Stimulated activated naive CD8-positive, alpha-beta T cell treated with anti-CD3 and anti-CD28 coated beads, Interleukin-15, amount 100 ng/mL, for 72 hours (primary cell): ENCODE data around the gene LCE3B.
"Not testable (repeated sequence)": the region's sequence is repeated elsewhere in the genome, so short reads cannot be mapped to it uniquely, and the experiment has no call there.

ENCODE experiments used
- ATAC-seq: fragments of 150-1000 bp; cut with Tn5 transposase; 2 replicates; pipeline ENCODE4 v1.10.0; 2021; ENCODE audit warnings: mild to moderate bottlenecking, moderate library complexity
- DNase-seq, 2 donors: peaks; one replicate each; pipeline ENCODE4 v3.0.0; 2021 to 2022
- H3K27ac Mint-ChIP-seq, 2 donors: one replicate each; pipeline ENCODE4 v1.8.0; 2022; ENCODE audit warnings: mild to moderate bottlenecking in 2 of 2, mixed read lengths in 2 of 2, moderate library complexity in 2 of 2
- H3K27me3 Mint-ChIP-seq: one replicate; pipeline ENCODE4 v1.8.0; 2022; ENCODE audit warnings: mixed read lengths
- H3K4me1 Mint-ChIP-seq: one replicate; pipeline ENCODE4 v1.8.0; 2022; ENCODE audit warnings: mild to moderate bottlenecking, mixed read lengths
- H3K4me3 Mint-ChIP-seq, 2 donors: one replicate each; pipeline ENCODE4 v1.8.0; 2022; ENCODE audit warnings: mild to moderate bottlenecking in 2 of 2, mixed read lengths in 2 of 2, moderate library complexity in 1 of 2
- H3K9me3 Mint-ChIP-seq, 2 donors: one replicate each; pipeline ENCODE4 v1.8.0; 2022; ENCODE audit warnings: mixed read lengths in 2 of 2

The LCE3B gene

GRCh38 chr1:152613511-152613910 lies at the start of gene LCE3B:
TSS of gene LCE3B (plus strand) at chr1:152613811. CDS start at chr1:152613811, 0 bp downstream.
- no peak within 1 kb of the TSS for H3K4me3 Mint-ChIP-seq
- no peak for ATAC-seq
- no peaks in the 10 kb centered on the region for H3K4me1 Mint-ChIP-seq
- H3K27me3 Mint-ChIP-seq, result no peaks in the 10 kb centered on the region
- DNase-seq, result no peak
- H3K27ac Mint-ChIP-seq, result no peak within 1 kb of the TSS
- peaks cover 0 to 13% of the 10 kb centered on the region in 2 donors for H3K9me3 Mint-ChIP-seq

GRCh38 chr1:152565115-152565514 lies 48.5 kb upstream of the LCE3B start:
- Mint-ChIP-seq H3K9me3 (peaks cover 7 to 11% of the 10 kb centered on the region in 2 donors), H3K4me3 (no peak overlapping the region), H3K27ac (peak overlapping the region in 1 of 2 donors; percentile 63), H3K27me3 (no peaks in the 10 kb centered on the region), H3K4me1 (no peaks in the 10 kb centered on the region)
- ATAC-seq (no peak), DNase-seq (no peak)

- Mint-ChIP-seq H3K9me3 (peaks cover 7 to 11% of the 10 kb centered on the region in 2 donors), H3K27me3 (no peaks in the 10 kb centered on the region), H3K4me1 (no peaks in the 10 kb centered on the region), H3K4me3 (no peak overlapping the region), H3K27ac (no peak overlapping the region)
- no peak for DNase-seq
- no peak for ATAC-seq
Measured at GRCh38 chr1:152565535-152566215, 47.9 kb upstream of the LCE3B start.

GRCh38 chr1:152566681-152567080 lies 46.9 kb upstream of the LCE3B start, which contains the start of gene LCE3E:
TSS of gene LCE3E (minus strand) at chr1:152566780. CDS start at chr1:152566208, 572 bp downstream.
- DNase-seq (no peak), ATAC-seq (no peak)
- Mint-ChIP-seq H3K27me3 (peaks cover 7% of the 10 kb centered on the region), H3K9me3 (peaks cover 7 to 11% of the 10 kb centered on the region in 2 donors), H3K27ac (peak within 1 kb of the TSS in 1 of 2 donors; percentile 38), H3K4me3 (no peak within 1 kb of the TSS), H3K4me1 (no peaks in the 10 kb centered on the region)

- H3K4me1 Mint-ChIP-seq, result no peaks in the 10 kb centered on the region
- DNase-seq, result no peak
- no peak overlapping the region for H3K27ac Mint-ChIP-seq
- no peak overlapping the region for H3K4me3 Mint-ChIP-seq
- H3K9me3 Mint-ChIP-seq, result no peaks in the 10 kb centered on the region
- ATAC-seq, result peak; percentile 50
- peaks cover 32% of the 10 kb centered on the region for H3K27me3 Mint-ChIP-seq
Measured at GRCh38 chr1:152577168-152577567, 36.4 kb upstream of the LCE3B start.

GRCh38 chr1:152579526-152579925 lies 34.1 kb upstream of the LCE3B start:
- H3K4me1 Mint-ChIP-seq, ATAC-seq, H3K27ac Mint-ChIP-seq, H3K9me3 Mint-ChIP-seq, H3K4me3 Mint-ChIP-seq, DNase-seq: not testable (repeated sequence)
- peaks cover 24% of the 10 kb centered on the region for H3K27me3 Mint-ChIP-seq

- ATAC-seq, result no peak
- Mint-ChIP-seq H3K27me3 (peaks cover 17% of the 10 kb centered on the region), H3K27ac (peak within 1 kb of the TSS in 1 of 2 donors; percentile 48)
Measured at GRCh38 chr1:152580433-152580832, 33.2 kb upstream of the LCE3B start, which contains the start of gene LCE3D. TSS of gene LCE3D (minus strand) at chr1:152580516. CDS start at chr1:152579936, 580 bp downstream.

GRCh38 chr1:152582647-152583046 lies 31.0 kb upstream of the LCE3B start:
- no peaks in the 10 kb centered on the region for H3K4me1 Mint-ChIP-seq
- DNase-seq (no peak), ATAC-seq (no peak)
- H3K9me3 Mint-ChIP-seq, result no peaks in the 10 kb centered on the region
- no peak overlapping the region for H3K27ac Mint-ChIP-seq
- peaks cover 17% of the 10 kb centered on the region for H3K27me3 Mint-ChIP-seq
- no peak overlapping the region for H3K4me3 Mint-ChIP-seq

More at GRCh38 chr1:152580433-152580832, 33.2 kb upstream of the LCE3B start, which contains the start of gene LCE3D:
- DNase-seq, result no peak
- Mint-ChIP-seq H3K9me3 (no peaks in the 10 kb centered on the region), H3K4me3 (no peak within 1 kb of the TSS), H3K4me1 (no peaks in the 10 kb centered on the region)

GRCh38 chr1:152585586-152585985 lies 28.0 kb upstream of the LCE3B start:
- H3K4me3 Mint-ChIP-seq, result no peak overlapping the region

GRCh38 chr1:152596986-152597385 lies 16.6 kb upstream of the LCE3B start:
- Mint-ChIP-seq H3K4me1 (no peaks in the 10 kb centered on the region), H3K9me3 (no peaks in the 10 kb centered on the region), H3K4me3 (no peak overlapping the region), H3K27ac (no peak overlapping the region), H3K27me3 (no peaks in the 10 kb centered on the region)
- ATAC-seq, result no peak
- DNase-seq, result no peak

More at GRCh38 chr1:152585586-152585985, 28.0 kb upstream of the LCE3B start:
- DNase-seq (no peak), ATAC-seq (no peak)
- Mint-ChIP-seq H3K27me3 (peaks cover under 1% of the 10 kb centered on the region), H3K27ac (no peak overlapping the region), H3K9me3 (no peaks in the 10 kb centered on the region), H3K4me1 (no peaks in the 10 kb centered on the region)

GRCh38 chr1:152599934-152600333 lies 13.7 kb upstream of the LCE3B start, which contains the start of gene LCE3C:
TSS of gene LCE3C (plus strand) at chr1:152600234. CDS start at chr1:152600732, 498 bp downstream.
- Mint-ChIP-seq H3K4me3 (no peak within 1 kb of the TSS), H3K9me3 (no peaks in the 10 kb centered on the region), H3K27ac (no peak within 1 kb of the TSS), H3K4me1 (no peaks in the 10 kb centered on the region), H3K27me3 (no peaks in the 10 kb centered on the region)
- no peak for ATAC-seq
- no peak for DNase-seq

- H3K4me3 Mint-ChIP-seq, result no peak overlapping the region
- DNase-seq, result no peak
- H3K27ac Mint-ChIP-seq, result no peak overlapping the region
- no peaks in the 10 kb centered on the region for H3K4me1 Mint-ChIP-seq
- no peak for ATAC-seq
- H3K27me3 Mint-ChIP-seq, result peaks cover 29% of the 10 kb centered on the region
- peaks cover 0 to 23% of the 10 kb centered on the region in 2 donors for H3K9me3 Mint-ChIP-seq
Measured at GRCh38 chr1:152621993-152622392, 8.4 kb downstream of the LCE3B start.

GRCh38 chr1:152622803-152623202 lies 9.2 kb downstream of the LCE3B start, which contains the start of gene LCE3A:
TSS of gene LCE3A (minus strand) at chr1:152623103. CDS start at chr1:152623103, 0 bp downstream.
- DNase-seq (peak in 1 of 2 donors; percentile 9), ATAC-seq (peak; percentile 43)
- Mint-ChIP-seq H3K9me3 (peaks cover 0 to 17% of the 10 kb centered on the region in 2 donors), H3K4me1 (no peaks in the 10 kb centered on the region), H3K27ac (peak within 1 kb of the TSS in 1 of 2 donors; percentile 13), H3K4me3 (no peak within 1 kb of the TSS), H3K27me3 (peaks cover 30% of the 10 kb centered on the region)

GRCh38 chr1:152623203-152623844 lies 9.7 kb downstream of the LCE3B start:
- Mint-ChIP-seq H3K4me3 (no peak overlapping the region), H3K27ac (no peak overlapping the region)
- ATAC-seq, result peak; percentile 50

GRCh38 chr1:152626744-152627143 lies 13.1 kb downstream of the LCE3B start:
- Mint-ChIP-seq H3K4me3 (no peak overlapping the region), H3K4me1 (no peaks in the 10 kb centered on the region), H3K27ac (no peak overlapping the region), H3K9me3 (no peaks in the 10 kb centered on the region), H3K27me3 (peaks cover 54% of the 10 kb centered on the region)
- no peak for ATAC-seq
- no peak for DNase-seq

More at GRCh38 chr1:152623203-152623844, 9.7 kb downstream of the LCE3B start:
- Mint-ChIP-seq H3K9me3 (peaks cover 0 to 12% of the 10 kb centered on the region in 2 donors), H3K27me3 (peaks cover 34% of the 10 kb centered on the region), H3K4me1 (no peaks in the 10 kb centered on the region)
- peak; percentile 14 to 21 for DNase-seq

- Mint-ChIP-seq H3K27me3 (peaks cover 46% of the 10 kb centered on the region), H3K4me1 (no peaks in the 10 kb centered on the region), H3K27ac (no peak overlapping the region), H3K9me3 (no peaks in the 10 kb centered on the region), H3K4me3 (no peak overlapping the region)
- DNase-seq (no peak), ATAC-seq (no peak)
Measured at GRCh38 chr1:152630596-152630995, 17.0 kb downstream of the LCE3B start.
